HG02588 (cell line): ENCODE data around the gene PPP6C.
"Not testable (repeated sequence)": the region's sequence is repeated elsewhere in the genome, so short reads cannot be mapped to it uniquely, and the experiment has no call there.

Source experiments
- ATAC-seq: cut with Tn5 transposase; IDR thresholded peaks from one replicate; pipeline ENCODE4 v1.9.1; 2021; ENCODE audit warnings: mild to moderate bottlenecking, moderate library complexity; ENCODE audit not compliant: unreplicated experiment

Gene PPP6C

DNA sequence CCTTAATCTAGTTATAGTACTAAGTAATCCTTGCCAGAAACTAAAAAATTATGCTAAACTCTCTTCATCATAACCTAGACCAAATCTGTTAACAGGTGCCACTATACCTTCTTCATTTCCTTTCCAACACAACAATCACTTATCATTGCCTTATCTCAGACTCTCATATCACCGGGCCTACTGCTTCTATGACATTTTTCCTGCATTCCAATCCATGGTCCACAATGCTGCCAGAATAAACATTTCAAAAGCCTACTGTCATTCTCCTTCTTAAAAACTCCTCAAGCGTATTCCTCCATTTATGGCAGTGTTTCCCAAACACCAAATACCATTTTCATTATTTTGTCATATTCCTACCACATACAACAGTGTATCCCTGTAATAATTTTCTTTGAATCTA, 6.5 kb downstream of the PPP6C start:
- no peak for ATAC-seq

- ATAC-seq: not testable (repeated sequence)
Observed at GRCh38 chr9:125181756-125182155, 7.8 kb downstream of the PPP6C start.

- ATAC-seq: no peak
Observed at GRCh38 chr9:125180876-125181275, 8.7 kb downstream of the PPP6C start.

DNA sequence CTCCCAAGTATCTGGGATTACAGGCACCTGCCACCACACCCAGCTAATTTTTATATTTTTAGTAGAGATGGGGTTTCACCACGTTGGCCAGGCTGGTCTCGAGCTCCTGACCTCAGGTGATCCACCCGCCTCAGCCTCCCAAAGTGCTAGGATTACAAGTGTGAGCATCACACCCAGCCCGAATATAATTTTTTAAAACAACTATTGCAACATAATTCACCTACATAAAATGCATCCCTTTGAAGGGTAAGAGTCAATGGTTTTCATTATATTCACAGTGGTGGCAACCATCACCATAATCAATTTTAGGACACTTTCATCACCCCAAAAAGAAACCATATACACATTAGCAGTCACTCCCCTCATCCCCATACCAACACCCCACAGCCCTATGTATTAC, 9.8 kb downstream of the PPP6C start:
- ATAC-seq: not testable (repeated sequence)

GRCh38 chr9:125177888-125178287, 11.7 kb downstream of the PPP6C start:
- no peak for ATAC-seq

DNA sequence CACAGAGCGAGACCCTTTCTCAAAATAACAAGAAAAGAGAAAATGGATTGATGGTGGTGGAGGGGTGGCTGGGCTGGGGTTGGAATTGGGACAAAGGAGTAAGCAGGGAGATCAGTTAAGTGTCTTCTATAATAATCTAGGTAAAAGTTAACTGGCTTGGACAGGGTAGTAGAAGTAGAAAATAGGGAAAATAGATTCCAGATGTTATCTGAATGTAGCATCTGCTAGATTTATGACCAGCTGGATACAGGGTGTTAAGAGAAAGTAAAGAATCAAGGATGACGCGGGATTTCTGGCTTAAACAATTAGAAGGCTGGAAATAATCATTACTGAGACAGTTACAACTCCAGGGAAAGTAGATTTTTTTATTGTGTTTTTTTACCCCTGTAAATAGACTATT, 13.0 kb downstream of the PPP6C start:
- no peak for ATAC-seq

GRCh38 chr9:125172031-125172755, 17.4 kb downstream of the PPP6C start:
- ATAC-seq: no peak

DNA sequence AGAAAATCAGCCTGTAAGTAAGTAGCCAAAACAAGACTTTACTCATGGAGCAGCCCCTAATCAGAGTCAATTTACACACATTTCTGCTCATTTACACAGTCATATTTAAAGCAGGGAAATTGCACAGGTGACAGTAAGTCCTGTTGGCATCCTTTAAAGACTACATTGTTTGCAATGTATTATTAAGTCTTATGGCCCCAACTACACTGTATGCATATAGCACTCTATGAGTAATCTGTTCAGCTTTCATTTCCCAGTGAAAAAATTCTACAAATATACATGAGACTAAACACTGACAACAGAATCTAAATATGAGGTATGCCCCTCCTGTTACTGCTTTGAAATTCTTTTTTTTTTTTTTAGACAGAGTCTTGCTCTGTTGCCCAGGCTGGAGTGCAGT, 19.7 kb downstream of the PPP6C start:
- ATAC-seq: no peak

DNA sequence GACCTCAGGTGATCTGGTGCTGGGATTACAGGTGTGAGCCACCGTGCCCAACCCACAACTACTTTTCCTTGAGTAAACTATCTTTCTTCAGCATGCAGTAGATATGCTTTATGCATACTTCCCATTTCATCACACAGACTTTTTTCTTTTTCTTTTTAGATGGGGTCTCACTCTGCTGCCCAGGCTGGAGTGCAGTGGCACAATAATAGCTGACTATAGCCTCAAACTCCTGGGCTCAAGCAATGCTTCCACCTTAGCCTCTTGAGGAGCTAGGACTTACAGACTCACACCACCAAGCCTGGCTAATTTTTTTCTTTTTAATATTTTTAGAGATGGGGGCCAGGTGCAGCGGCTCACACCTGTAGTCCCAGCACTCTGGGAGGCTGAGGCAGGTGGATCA, 22.8 kb downstream of the PPP6C start:
- no peak for ATAC-seq

DNA sequence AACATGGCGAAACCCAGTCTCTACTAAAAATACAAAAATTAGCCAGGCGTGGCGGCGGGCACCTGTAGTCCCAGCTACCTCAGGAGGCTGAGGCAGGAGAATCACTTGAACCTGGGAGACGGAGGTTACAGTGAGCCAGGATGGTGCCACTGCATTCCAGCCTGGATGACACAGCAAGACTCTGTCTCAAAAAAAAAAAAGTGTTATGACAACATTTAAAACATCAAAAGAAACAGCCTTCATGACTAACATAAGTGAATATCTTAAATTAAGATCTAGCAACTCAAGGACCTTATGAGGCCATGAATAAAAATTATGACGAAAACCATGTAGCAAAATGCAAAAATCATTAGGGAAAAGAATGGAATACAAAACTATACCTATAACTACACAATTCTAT, 26.7 kb downstream of the PPP6C start:
- not testable (repeated sequence) for ATAC-seq

DNA sequence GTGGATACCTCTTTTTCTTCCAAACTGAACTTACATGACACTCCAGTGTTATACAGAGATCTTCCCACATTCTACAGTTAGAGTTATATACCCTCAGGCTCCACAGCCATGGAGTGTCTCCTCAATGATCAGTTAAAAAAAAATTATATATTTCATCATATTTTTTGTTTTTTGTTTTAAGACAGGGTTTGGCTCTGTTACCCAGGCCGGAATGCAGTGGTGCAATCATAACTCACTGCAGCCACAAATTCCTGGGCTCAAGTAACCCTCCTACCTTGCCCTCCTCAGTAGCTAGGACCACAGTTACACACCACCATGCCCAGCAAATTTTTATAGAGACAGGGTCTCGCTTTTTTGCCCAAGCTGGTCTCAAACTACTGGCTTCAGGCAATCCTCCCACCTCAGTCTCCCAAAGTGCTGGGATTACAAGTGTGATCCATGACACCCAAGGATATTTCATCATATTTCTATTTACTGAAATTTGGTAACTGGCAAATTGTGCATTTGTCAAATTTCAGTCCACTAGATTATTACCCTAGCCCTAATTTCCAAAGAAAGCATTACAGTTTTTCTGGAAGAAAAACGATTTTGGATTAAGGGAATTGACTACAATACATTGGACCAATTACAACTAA, 28.2 kb downstream of the PPP6C start:
- ATAC-seq: no peak

DNA sequence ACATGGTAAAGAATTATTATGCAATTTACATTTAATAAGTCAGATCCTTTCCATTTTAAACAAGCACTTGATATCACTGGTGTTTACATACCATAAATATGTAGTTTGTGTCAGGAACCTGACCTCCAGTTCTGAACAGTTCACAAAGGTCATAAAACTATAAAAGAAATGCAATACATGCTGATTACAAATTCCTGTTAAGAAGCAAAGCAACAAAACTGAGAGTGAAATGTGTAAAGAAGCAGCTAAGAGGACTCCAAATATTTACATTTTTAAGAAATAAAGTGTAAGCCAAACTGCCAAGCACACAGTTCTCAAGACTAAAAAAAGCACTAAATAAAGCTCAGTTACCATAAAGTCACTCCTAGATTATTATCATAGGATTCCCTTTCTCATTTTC, 28.9 kb downstream of the PPP6C start:
- no peak for ATAC-seq

GRCh38 chr9:125156551-125156950, 33.1 kb downstream of the PPP6C start:
- ATAC-seq: no peak

- no peak for ATAC-seq
Observed at GRCh38 chr9:125153712-125154367, 35.8 kb downstream of the PPP6C start.

DNA sequence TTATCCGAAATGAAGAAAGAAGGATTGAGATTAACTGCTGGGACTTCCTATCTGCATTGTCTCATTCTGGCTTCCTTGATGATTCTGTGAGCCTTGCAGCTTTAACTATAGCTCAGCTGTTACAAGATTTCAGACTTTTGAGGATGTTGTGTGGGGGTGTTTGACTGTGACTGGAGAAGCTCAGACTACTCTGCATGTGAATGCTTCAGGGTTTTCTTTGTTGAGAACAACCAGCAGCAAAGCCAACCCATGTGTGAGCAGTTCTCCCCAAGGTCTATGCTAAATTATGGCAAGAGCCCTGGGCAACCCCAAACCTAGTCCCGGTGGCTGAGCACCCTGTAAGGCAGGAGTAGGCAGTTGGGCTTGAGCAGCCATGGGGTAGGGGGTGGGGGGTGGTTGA, 37.9 kb downstream of the PPP6C start:
- ATAC-seq: no peak

DNA sequence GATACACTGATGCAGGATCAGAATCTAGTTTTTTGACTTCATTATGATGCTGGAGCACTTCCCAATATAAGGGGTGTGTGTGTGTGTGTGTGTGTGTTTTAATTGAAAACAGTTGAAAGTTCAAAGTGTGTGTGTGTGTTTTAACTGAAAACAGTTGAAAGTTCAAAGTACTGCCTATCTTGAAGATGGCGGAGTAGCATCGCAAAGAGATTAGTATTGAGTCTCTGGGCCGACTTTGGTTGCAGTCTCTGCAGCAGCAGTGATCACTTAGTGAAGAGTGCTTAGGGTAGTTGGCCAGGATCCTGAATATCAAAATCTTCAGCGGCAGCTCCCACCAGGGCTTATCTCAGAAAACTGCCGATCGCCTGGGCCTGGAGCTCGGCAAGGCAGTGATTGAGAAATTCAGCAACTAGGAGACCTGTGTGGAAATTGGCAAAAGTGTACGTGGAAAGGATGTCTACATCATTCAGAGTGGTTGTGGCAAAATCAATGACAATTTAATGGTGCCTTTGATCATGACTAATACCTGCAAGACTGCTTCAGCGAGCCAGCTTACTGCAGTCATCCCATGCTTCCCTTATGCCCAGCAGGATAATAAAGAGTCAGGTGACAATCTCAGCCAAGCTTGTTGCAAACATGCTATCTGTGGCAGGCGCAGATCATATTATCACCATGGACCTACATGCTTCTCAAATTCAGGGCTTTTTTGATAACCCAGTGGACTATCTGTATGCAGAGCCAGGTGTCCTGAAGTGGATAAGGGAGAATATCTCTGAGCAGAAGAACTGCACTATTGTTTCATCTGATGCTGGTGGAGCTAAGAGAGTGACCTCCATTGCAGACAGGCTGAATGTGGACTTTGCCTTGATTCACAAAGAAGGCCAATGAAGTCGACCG, 39.0 kb downstream of the PPP6C start:
- ATAC-seq: no peak

GRCh38 chr9:125147401-125147951, 42.1 kb downstream of the PPP6C start:
- ATAC-seq: no peak

DNA sequence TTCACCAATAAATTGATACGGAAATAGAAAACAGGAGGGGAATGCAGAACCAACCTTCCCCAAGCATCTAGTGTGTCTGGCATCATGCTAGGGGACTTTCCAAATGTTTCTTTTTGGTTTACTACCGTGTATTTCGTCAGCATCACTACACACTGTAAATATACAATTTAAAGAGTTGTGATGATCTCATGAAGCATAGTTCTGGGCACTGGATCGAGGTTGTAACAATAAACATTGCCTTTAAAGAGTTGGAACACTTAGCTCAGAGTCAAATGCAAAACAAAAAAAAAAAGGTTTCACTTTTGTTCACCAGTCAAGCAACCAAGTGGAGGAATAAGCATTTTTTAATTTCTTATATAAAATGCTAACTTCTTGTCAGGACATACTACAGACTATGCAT, 43.4 kb downstream of the PPP6C start:
- ATAC-seq: no peak

- ATAC-seq: no peak
Observed at GRCh38 chr9:125145425-125145824, 44.2 kb downstream of the PPP6C start.

- ATAC-seq: peak; percentile 98
Observed at GRCh38 chr9:125143377-125144090, 46.1 kb downstream of the PPP6C start, which contains the start of gene SCAI. TSS of gene SCAI (minus strand) at chr9:125143528. CDS start at chr9:125143437, 91 bp downstream.
